Measurements from ENCODE around the gene SENP6. TPM values are rescaled to one million over a fixed set of nuclear protein-coding genes. Genes with fewer than 3 reads are reported as not detected.
"Not testable (repeated sequence)": the region's sequence is repeated elsewhere in the genome, so short reads cannot be mapped to it uniquely, and the experiment has no call there.

Gene SENP6, protein sequence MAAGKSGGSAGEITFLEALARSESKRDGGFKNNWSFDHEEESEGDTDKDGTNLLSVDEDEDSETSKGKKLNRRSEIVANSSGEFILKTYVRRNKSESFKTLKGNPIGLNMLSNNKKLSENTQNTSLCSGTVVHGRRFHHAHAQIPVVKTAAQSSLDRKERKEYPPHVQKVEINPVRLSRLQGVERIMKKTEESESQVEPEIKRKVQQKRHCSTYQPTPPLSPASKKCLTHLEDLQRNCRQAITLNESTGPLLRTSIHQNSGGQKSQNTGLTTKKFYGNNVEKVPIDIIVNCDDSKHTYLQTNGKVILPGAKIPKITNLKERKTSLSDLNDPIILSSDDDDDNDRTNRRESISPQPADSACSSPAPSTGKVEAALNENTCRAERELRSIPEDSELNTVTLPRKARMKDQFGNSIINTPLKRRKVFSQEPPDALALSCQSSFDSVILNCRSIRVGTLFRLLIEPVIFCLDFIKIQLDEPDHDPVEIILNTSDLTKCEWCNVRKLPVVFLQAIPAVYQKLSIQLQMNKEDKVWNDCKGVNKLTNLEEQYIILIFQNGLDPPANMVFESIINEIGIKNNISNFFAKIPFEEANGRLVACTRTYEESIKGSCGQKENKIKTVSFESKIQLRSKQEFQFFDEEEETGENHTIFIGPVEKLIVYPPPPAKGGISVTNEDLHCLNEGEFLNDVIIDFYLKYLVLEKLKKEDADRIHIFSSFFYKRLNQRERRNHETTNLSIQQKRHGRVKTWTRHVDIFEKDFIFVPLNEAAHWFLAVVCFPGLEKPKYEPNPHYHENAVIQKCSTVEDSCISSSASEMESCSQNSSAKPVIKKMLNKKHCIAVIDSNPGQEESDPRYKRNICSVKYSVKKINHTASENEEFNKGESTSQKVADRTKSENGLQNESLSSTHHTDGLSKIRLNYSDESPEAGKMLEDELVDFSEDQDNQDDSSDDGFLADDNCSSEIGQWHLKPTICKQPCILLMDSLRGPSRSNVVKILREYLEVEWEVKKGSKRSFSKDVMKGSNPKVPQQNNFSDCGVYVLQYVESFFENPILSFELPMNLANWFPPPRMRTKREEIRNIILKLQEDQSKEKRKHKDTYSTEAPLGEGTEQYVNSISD
- total RNA-seq (100 to 1,000 TPM; 131 to 147 TPM), polyA plus RNA-seq (10 to 100 TPM; 48.4 to 67.3 (median 57.7) TPM), total RNA-seq (161 to 263 (median 204) reads per million in 6 experiments)

GRCh38 chr6:75601304-75602245 lies at the start of gene SENP6:
SENP6 (plus strand) TSS chr6:75601880; CDS start chr6:75602525, 645 bp downstream.
- ATAC-seq (peak; percentile 68 to 79), DNase-seq (peak; percentile 61 to 89 (median 73))
- Mint-ChIP-seq H3K4me1 (peaks cover 31 to 73% (median 66%) of the 10 kb centered on the region in 4 donors), H3K27me3 (no peaks in the 10 kb centered on the region), H3K27ac (peak within 1 kb of the TSS; percentile 92 to 100 (median 98)), H3K36me3 (no peaks in the 10 kb centered on the region), H3K4me3 (peak within 1 kb of the TSS; percentile 95 to 100 (median 98)), H3K9me3 (no peaks in the 10 kb centered on the region)
- POLR2A ChIA-PET = interaction anchor here (0.7 to 2.9 kb wide), 18 partner anchors 8 to 1948 kb away, joined by 3 to 27 read pairs (median 4); partner anchors contain the start of genes COX7A2, SLC17A5 and TMEM30A

GRCh38 chr6:75556240-75556639 lies 45.4 kb upstream of the SENP6 start:
- Mint-ChIP-seq H3K27me3 (peaks cover 0 to 4% (median 0%) of the 10 kb centered on the region in 5 donors), H3K4me1 (peaks cover 0 to 2% (median under 1%) of the 10 kb centered on the region in 4 donors), H3K36me3 (peaks cover 0 to 2% (median 2%) of the 10 kb centered on the region in 3 donors), H3K4me3 (no peak overlapping the region), H3K27ac (peak overlapping the region in 1 of 10 donors; percentile 7), H3K9me3 (peaks cover 0 to 6% (median under 1%) of the 10 kb centered on the region in 9 donors)
- POLR2A ChIA-PET = no interaction called here
- DNase-seq = no peak
- ATAC-seq = no peak

DNA sequence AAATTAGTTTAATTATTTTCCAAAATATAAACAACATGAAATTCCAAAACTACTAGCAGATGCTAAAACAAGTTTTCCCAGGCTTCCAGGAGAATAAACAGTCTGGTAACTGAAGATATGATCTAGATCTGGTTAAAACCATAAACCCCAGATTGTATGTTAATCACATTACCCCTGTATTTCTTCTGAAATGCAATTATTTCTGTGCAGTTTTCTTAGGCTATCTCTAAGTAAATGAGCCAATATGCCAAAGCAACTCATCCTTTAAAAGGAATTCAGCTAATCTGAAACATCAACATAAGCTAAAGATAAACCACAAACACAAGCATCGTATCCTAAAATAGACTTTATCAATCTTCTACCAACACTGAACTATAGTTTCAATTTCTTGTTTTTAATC lies 44.6 kb upstream of the SENP6 start:
- Mint-ChIP-seq H3K9me3 (peaks cover 0 to 8% (median 3%) of the 10 kb centered on the region in 9 donors), H3K4me1 (peaks cover 0 to 2% (median under 1%) of the 10 kb centered on the region in 4 donors), H3K4me3 (no peak overlapping the region), H3K36me3 (peaks cover 0 to 6% (median 5%) of the 10 kb centered on the region in 3 donors), H3K27ac (no peak overlapping the region), H3K27me3 (peaks cover 0 to 6% (median 1%) of the 10 kb centered on the region in 5 donors)
- DNase-seq = no peak
- no peak for ATAC-seq
- POLR2A ChIA-PET = no interaction called here

DNA sequence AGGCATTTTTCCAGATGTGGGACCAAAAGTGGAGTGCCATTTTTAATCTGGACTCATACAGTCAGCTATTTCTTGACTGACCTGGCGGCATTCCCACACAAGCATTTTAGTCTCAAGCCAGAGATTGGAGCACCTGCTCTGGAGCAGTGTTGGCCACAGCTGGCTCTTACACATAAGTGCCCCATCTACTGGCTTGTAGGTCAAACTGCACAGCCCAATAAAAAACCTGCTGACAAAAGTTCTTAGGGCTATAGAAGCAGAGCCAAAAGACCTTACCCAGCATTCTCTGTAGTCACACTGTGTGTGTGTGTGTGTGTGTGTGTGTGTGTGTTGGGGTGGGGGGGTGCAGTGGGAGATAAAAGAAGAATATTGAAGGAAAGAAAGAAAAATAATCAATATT lies 38.6 kb upstream of the SENP6 start:
- Mint-ChIP-seq H3K36me3 (peaks cover 2 to 36% (median 29%) of the 10 kb centered on the region in 3 donors), H3K4me3 (no peak overlapping the region), H3K4me1 (peaks cover 0 to 2% (median under 1%) of the 10 kb centered on the region in 4 donors), H3K9me3 (peaks cover 9 to 40% (median 18%) of the 10 kb centered on the region in 9 donors), H3K27me3 (peaks cover 11 to 38% (median 18%) of the 10 kb centered on the region in 5 donors), H3K27ac (no peak overlapping the region)
- POLR2A ChIA-PET = interaction anchor here (0.6 kb wide), 1 partner anchor 39 kb away, joined by 3 read pairs; the partner anchor contains the start of gene SENP6
- ATAC-seq (no peak), DNase-seq (peak in 1 of 10 donors; percentile 7)

GRCh38 chr6:75566137-75566767 lies 35.4 kb upstream of the SENP6 start:
- H3K9me3 Mint-ChIP-seq = peaks cover 9 to 38% (median 18%) of the 10 kb centered on the region in 9 donors
- H3K27ac Mint-ChIP-seq = no peak overlapping the region
- peaks cover 11 to 38% (median 25%) of the 10 kb centered on the region in 5 donors for H3K27me3 Mint-ChIP-seq
- POLR2A ChIA-PET = no interaction called here
- H3K4me3 Mint-ChIP-seq = no peak overlapping the region
- DNase-seq = no peak
- no peak for ATAC-seq
- H3K4me1 Mint-ChIP-seq = no peaks in the 10 kb centered on the region
- peaks cover 2 to 45% (median 30%) of the 10 kb centered on the region in 3 donors for H3K36me3 Mint-ChIP-seq

DNA sequence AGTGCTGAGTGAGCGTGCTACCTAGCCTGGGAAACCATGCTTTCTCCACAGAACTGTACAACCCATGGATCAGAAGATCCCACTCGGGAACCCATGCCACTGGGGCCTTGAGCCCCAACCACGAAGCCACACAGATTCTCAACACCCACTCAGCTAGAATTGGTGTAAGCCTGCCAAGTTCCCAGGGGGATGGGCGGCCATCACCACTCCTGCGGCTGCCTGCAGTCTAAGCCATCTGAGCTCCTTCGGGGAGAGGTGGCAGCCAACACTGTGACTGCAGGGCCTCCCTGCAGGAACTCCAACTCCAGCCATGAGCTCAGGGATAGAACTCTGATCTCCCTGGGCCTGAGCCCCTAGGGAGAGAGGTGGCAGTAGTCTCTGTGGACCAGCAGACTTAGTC lies 33.6 kb upstream of the SENP6 start:
- Mint-ChIP-seq H3K27me3 (peaks cover 9 to 37% (median 24%) of the 10 kb centered on the region in 5 donors), H3K9me3 (peaks cover 9 to 35% (median 18%) of the 10 kb centered on the region in 9 donors), H3K36me3 (peaks cover 2 to 42% (median 26%) of the 10 kb centered on the region in 3 donors), H3K4me1 (no peaks in the 10 kb centered on the region), H3K4me3 (no peak overlapping the region), H3K27ac (no peak overlapping the region)
- DNase-seq (no peak), ATAC-seq (no peak)
- POLR2A ChIA-PET = no interaction called here

- POLR2A ChIA-PET = no interaction called here
- H3K27me3 Mint-ChIP-seq = peaks cover 8 to 34% (median 23%) of the 10 kb centered on the region in 5 donors
- H3K4me1 Mint-ChIP-seq = no peaks in the 10 kb centered on the region
- no peak overlapping the region for H3K27ac Mint-ChIP-seq
- no peak for ATAC-seq
- peaks cover 9 to 29% (median 18%) of the 10 kb centered on the region in 9 donors for H3K9me3 Mint-ChIP-seq
- H3K4me3 Mint-ChIP-seq = no peak overlapping the region
- peaks cover 2 to 42% (median 23%) of the 10 kb centered on the region in 3 donors for H3K36me3 Mint-ChIP-seq
- DNase-seq = no peak
Measured at GRCh38 chr6:75568965-75569364, 32.7 kb upstream of the SENP6 start.

DNA sequence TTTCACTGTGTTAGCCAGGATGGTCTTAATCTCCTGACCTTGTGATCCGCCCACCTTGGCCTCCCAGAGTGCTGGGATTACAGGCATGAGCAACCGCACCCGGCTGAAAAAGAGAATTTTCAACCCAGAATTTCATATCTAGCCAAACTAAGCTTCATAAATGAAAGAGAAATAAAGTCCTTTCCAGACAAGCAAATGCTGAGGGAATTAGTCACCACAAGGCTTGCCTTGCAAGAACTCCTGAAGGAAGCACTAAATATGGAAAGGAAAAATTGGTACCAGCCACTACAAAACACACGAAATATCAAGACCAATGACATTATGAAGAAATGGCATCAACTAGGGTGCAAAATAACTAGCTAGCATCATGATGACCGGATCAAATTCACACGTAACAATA lies 31.0 kb upstream of the SENP6 start:
- H3K36me3 Mint-ChIP-seq = peaks cover 2 to 26% (median 16%) of the 10 kb centered on the region in 3 donors
- DNase-seq, H3K4me1 Mint-ChIP-seq, ATAC-seq, H3K27ac Mint-ChIP-seq, POLR2A ChIA-PET, H3K4me3 Mint-ChIP-seq: not testable (repeated sequence)
- H3K9me3 Mint-ChIP-seq = peaks cover 5 to 16% (median 11%) of the 10 kb centered on the region in 9 donors
- H3K27me3 Mint-ChIP-seq = peaks cover 5 to 20% (median 18%) of the 10 kb centered on the region in 5 donors

GRCh38 chr6:75572072-75572471 lies 29.6 kb upstream of the SENP6 start:
- Mint-ChIP-seq H3K9me3 (peaks cover 0 to 4% (median 2%) of the 10 kb centered on the region in 9 donors), H3K27ac (no peak overlapping the region), H3K27me3 (peaks cover 4 to 14% (median 9%) of the 10 kb centered on the region in 5 donors), H3K36me3 (peaks cover under 1 to 15% (median 6%) of the 10 kb centered on the region in 3 donors), H3K4me3 (no peak overlapping the region), H3K4me1 (no peaks in the 10 kb centered on the region)
- no peak for ATAC-seq
- POLR2A ChIA-PET = no interaction called here
- DNase-seq = no peak

DNA sequence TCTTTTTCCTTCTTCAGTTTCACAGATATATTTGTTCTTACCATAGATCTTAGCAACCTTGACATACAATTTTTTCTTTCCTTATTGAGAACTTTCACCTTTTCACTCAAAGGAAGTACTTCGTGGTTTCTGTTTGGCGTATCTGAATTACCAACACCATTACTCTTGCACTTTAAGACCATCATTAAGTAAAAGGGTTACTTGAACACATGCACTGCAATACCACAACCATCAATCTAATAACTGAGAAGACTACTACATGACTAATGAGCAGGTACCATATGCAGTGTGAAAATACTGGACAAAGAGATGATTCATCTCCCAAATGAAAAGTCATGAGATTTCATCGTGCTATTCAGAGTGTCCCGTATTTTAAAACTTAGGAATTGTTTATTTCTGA lies 21.7 kb upstream of the SENP6 start:
- Mint-ChIP-seq H3K27me3 (peaks cover 0 to 15% (median 0%) of the 10 kb centered on the region in 5 donors), H3K4me1 (peaks cover 5 to 15% (median 8%) of the 10 kb centered on the region in 4 donors), H3K4me3 (peak overlapping the region in 7 of 10 donors; percentile 0 to 55 (median 3)), H3K9me3 (peaks cover 0 to 5% (median 0%) of the 10 kb centered on the region in 9 donors), H3K27ac (peak overlapping the region in 4 of 10 donors; percentile 1 to 26 (median 16)), H3K36me3 (peaks cover 0 to 4% (median 0%) of the 10 kb centered on the region in 3 donors)
- no peak for ATAC-seq
- POLR2A ChIA-PET = interaction anchor here (0.6 to 1.2 kb wide), 2 partner anchors 22 to 27 kb away, joined by 3 read pairs; partner anchors contain the start of gene SENP6
- no peak for DNase-seq
